ENCODE measurements around the gene CATSPER3. TPM values are rescaled to one million over a fixed set of nuclear protein-coding genes. Genes with fewer than 3 reads are reported as not detected.

Gene CATSPER3
- total and polyA plus RNA-seq, 9 donors: 0.25 to 0.86 (median 0.55) TPM

DNA sequence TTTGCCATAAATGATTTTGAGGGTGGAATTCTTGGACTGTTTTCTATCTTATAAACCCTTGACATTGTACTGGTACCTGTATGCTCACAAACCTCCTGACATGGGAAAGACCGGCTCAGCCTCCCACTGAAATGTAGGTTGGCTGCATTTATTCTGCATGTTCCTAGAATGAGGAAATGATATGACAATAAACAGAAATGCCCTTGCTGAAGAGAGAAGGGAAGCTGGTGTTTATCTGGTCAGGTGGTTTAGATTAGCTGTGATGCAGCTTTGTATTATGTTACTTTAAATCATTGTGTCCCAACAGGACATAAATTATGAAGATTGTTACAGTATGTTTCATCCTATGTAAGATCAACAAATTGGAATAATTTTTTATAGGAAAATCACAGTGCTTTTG lies 23.1 kb upstream of the CATSPER3 start:
- no peaks in the 10 kb centered on the region for H3K9me3 ChIP-seq (replicated peaks; ENCODE audit: control insufficient read depth, low read depth, low read length)
- H3K36me3 ChIP-seq (ENCODE audit: control insufficient read depth, insufficient read depth, low read length): no peaks in the 10 kb centered on the region
- H3K4me3 ChIP-seq (ENCODE audit: low read length): no peak overlapping the region
- WGBS (ENCODE audit: insufficient coverage): no CpG with 5 or more reads among the region's 1 CpG
- H3K27me3 ChIP-seq (ENCODE audit: control insufficient read depth, insufficient read depth, low read length): no peaks in the 10 kb centered on the region
- peaks cover 3% of the 10 kb centered on the region for H3K4me1 ChIP-seq (ENCODE audit: control insufficient read depth, insufficient read depth, low read length)
- no peak overlapping the region for H3K27ac ChIP-seq (ENCODE audit: low read length)
- no peak for DNase-seq

DNA sequence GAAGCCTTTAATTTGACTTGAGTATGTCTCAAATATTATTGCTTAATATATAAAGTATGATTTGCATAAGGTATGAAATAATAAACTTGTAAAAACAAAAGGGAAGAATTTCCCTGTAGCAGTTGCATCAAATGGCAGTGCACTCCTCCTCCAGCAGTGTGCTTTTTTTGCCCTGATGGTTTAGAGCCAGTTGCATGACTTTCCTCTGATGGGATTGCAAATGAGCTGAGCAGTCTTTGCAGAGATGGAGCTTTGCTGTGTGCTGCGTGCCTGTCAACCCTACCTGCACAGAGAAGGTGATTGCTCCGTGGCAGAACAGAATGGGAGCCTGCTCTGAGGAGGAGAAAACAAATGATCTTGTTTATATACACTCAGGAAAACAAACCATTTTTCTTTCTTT lies 22.7 kb upstream of the CATSPER3 start:
- H3K36me3 ChIP-seq (ENCODE audit: control insufficient read depth, insufficient read depth, low read length): no peaks in the 10 kb centered on the region
- no peaks in the 10 kb centered on the region for H3K9me3 ChIP-seq (replicated peaks; ENCODE audit: control insufficient read depth, low read depth, low read length)
- H3K27me3 ChIP-seq (ENCODE audit: control insufficient read depth, insufficient read depth, low read length): no peaks in the 10 kb centered on the region
- no peak for DNase-seq
- peaks cover 3% of the 10 kb centered on the region for H3K4me1 ChIP-seq (ENCODE audit: control insufficient read depth, insufficient read depth, low read length)
- H3K4me3 ChIP-seq (ENCODE audit: low read length): no peak overlapping the region
- no peak overlapping the region for H3K27ac ChIP-seq (ENCODE audit: low read length)
- no CpG with 5 or more reads among the region's 2 CpGs for WGBS (ENCODE audit: insufficient coverage)

DNA sequence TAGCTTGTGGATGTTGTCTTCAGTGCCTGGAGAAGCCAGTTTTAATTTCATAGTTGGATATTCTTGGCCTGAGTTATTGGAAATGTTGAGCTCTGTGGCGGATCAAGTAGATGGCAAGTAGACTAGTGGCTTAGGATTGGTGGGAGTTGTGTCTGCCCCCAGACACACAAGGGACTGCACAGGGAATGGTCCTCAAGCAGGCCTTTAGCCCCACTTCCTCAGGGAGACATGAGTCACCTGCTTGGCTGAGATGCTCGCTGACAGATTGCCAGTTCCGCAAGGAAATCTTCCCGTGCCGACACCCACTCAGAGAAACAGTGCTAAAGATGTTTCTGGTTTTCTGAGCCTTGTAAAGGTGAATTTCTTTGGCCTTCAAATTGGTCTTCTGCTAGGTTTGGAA lies 18.8 kb upstream of the CATSPER3 start:
- peak; percentile 61 for DNase-seq
- H3K4me1 ChIP-seq (ENCODE audit: control insufficient read depth, insufficient read depth, low read length): peaks cover 3% of the 10 kb centered on the region
- WGBS (ENCODE audit: insufficient coverage): 36% methylated on average over 1 of the region's 5 CpGs
- H3K27ac ChIP-seq (ENCODE audit: low read length): no peak overlapping the region
- no peaks in the 10 kb centered on the region for H3K36me3 ChIP-seq (ENCODE audit: control insufficient read depth, insufficient read depth, low read length)
- H3K9me3 ChIP-seq (replicated peaks; ENCODE audit: control insufficient read depth, low read depth, low read length): no peaks in the 10 kb centered on the region
- no peaks in the 10 kb centered on the region for H3K27me3 ChIP-seq (ENCODE audit: control insufficient read depth, insufficient read depth, low read length)
- H3K4me3 ChIP-seq (ENCODE audit: low read length): no peak overlapping the region

DNA sequence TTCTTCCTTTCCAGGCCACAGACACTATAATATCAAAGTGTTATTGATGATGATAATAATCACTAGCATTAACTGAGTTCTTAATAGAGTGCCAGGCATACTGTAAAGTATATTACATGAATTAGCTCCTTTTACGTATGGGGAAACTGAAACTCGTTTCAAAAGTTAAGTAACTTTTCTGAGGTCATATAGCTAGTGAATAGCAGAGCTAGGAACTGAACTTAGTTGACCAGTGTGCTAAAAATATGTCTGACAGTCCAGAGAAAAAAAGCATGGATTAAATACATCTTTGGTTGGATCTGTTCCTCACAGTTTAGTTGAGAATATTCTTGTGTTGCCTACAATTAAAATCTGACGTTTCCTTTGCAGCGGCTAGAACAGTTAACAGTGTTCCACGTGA lies 18.4 kb upstream of the CATSPER3 start:
- no peak overlapping the region for H3K27ac ChIP-seq (ENCODE audit: low read length)
- no peak for DNase-seq
- H3K27me3 ChIP-seq (ENCODE audit: control insufficient read depth, insufficient read depth, low read length): no peaks in the 10 kb centered on the region
- H3K4me1 ChIP-seq (ENCODE audit: control insufficient read depth, insufficient read depth, low read length): peaks cover 3% of the 10 kb centered on the region
- H3K9me3 ChIP-seq (replicated peaks; ENCODE audit: control insufficient read depth, low read depth, low read length): no peaks in the 10 kb centered on the region
- WGBS (ENCODE audit: insufficient coverage): 80% methylated on average over 1 of the region's 5 CpGs
- no peak overlapping the region for H3K4me3 ChIP-seq (ENCODE audit: low read length)
- H3K36me3 ChIP-seq (ENCODE audit: control insufficient read depth, insufficient read depth, low read length): no peaks in the 10 kb centered on the region

DNA sequence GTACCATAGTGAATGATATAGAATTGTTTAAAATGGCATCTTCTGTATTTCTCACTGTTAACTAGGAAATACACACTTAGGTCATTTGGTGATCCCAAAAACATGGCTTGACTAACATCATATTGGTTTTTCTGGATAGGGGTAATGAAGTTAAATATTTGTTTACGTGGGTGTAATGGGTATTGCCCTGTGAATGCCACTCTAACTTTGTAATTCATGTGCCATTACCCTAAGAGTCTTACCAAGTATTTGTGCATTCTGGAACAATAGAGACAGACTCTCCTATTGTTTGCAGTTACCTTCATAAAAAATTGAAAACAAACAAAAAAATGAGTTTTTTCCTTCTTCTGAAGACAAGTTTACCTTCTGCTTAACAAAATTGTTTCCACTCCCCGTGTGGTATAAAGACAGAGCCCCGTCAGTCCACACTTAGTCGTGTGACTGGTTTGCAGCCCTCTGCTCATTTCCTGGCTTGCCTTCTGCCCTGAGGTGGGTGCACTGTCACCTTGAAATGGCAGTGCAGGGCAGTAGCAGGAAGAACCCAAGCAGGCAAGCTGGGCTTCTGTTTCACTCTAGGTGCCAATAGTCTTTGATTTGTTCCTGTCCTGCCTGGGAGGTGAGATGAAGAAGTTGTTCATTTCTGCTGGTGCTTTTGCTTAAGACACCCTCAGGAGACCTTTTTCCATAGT lies 9.6 kb upstream of the CATSPER3 start:
- H3K36me3 ChIP-seq (ENCODE audit: control insufficient read depth, insufficient read depth, low read length): peaks cover 8% of the 10 kb centered on the region
- 61% methylated on average over 2 of the region's 4 CpGs for WGBS (ENCODE audit: insufficient coverage)

DNA sequence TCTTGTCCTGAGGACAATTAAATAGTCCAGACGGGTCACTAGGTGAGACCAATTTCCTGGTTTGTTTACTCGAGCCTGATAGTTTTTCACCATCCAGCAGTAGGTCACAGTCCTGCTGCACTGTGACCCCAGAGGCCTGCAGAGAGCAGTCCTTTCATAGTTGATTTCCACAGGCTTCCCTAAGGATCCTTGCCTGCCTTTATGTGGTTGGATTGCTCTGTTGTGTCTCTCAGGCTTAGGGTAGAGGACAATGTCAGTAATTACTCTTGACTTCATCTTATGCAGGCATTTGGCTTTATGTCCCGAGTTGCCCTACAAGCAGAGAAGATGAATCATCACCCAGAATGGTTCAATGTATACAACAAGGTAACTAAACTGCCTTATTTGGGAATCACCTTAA lies 9.0 kb upstream of the CATSPER3 start:
- DNase-seq: no peak
- H3K9me3 ChIP-seq (replicated peaks; ENCODE audit: control insufficient read depth, low read depth, low read length): no peaks in the 10 kb centered on the region
- no peak overlapping the region for H3K4me3 ChIP-seq (ENCODE audit: low read length)
- H3K27ac ChIP-seq (ENCODE audit: low read length): no peak overlapping the region
- 47% methylated on average over 2 of the region's 3 CpGs for WGBS (ENCODE audit: insufficient coverage)
- H3K4me1 ChIP-seq (ENCODE audit: control insufficient read depth, insufficient read depth, low read length): no peaks in the 10 kb centered on the region
- peaks cover 11% of the 10 kb centered on the region for H3K36me3 ChIP-seq (ENCODE audit: control insufficient read depth, insufficient read depth, low read length)
- no peaks in the 10 kb centered on the region for H3K27me3 ChIP-seq (ENCODE audit: control insufficient read depth, insufficient read depth, low read length)

More for the DNA sequence above, 9.6 kb upstream of the CATSPER3 start:
- Histone ChIP-seq H3K9me3 (replicated peaks; ENCODE audit: control insufficient read depth, low read depth, low read length) (no peaks in the 10 kb centered on the region), H3K27ac (ENCODE audit: low read length) (no peak overlapping the region), H3K4me3 (ENCODE audit: low read length) (no peak overlapping the region), H3K4me1 (ENCODE audit: control insufficient read depth, insufficient read depth, low read length) (no peaks in the 10 kb centered on the region), H3K27me3 (ENCODE audit: control insufficient read depth, insufficient read depth, low read length) (no peaks in the 10 kb centered on the region)
- no peak for DNase-seq

DNA sequence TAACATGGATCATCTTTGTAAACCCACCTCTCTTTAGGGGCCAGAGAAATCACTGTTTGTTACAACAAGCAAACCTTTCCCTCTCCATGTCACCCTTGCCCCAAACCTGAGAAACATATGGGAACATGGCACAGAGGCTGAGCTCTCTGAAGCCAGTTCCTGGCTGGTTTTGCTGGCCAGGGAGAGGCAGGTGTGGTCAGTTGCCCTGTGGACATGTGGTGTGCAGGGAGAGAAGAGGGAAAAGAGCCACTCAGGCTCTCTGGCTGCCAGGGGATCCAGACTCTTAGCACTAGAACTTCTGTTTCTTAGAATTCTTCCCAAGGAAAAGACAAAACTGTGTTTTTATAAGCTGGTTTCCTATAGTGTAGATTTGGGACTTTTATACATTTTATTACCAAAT lies 4.6 kb upstream of the CATSPER3 start:
- Histone ChIP-seq H3K27ac (ENCODE audit: low read length) (no peak overlapping the region), H3K4me3 (ENCODE audit: low read length) (no peak overlapping the region), H3K36me3 (ENCODE audit: control insufficient read depth, insufficient read depth, low read length) (peaks cover 16% of the 10 kb centered on the region), H3K4me1 (ENCODE audit: control insufficient read depth, insufficient read depth, low read length) (no peaks in the 10 kb centered on the region), H3K9me3 (replicated peaks; ENCODE audit: control insufficient read depth, low read depth, low read length) (no peaks in the 10 kb centered on the region), H3K27me3 (ENCODE audit: control insufficient read depth, insufficient read depth, low read length) (no peaks in the 10 kb centered on the region)
- no peak for DNase-seq

DNA sequence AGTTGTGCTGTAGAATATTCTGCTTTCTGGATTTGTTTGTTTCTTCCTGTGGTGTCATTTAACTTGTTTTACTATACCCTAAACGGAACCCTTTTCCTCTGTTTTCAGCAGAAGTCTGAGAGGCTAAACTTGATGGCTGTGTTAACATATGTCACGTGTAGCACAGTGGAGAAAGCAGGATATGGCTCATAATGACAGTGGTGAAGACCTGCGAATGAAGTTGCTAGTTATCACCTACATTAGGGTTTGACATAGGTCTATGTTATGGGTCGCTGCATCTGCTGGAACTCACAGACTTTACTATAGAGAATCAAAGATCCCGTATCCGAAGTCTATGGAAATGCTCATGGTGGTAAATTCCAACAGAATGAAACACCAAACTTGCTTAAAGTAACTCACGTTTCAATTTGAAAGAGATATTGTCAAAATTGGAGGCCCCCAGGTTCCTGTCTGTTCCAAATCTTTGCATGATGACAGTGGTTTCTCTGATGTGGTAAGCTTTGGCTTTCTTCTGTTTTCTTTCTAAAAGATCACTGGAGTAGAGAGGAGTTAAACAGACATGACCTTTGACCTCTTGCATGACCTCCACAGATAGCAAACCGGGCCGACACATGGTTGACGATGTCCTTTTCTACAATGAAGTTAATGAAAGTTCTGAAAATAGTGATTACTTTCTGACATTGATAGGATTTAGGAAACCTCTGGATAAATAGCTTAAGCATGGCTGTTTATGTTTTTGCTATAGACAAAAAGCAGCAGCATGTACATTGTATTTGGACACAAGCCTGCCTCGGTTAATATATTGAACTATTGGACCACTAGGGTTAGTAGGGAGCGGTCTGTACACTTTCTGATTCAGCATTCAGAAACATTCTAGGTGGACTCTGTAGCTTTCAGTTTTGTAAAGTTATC lies 3.1 kb upstream of the CATSPER3 start:
- WGBS (ENCODE audit: insufficient coverage): 91% methylated on average over 2 of the region's 12 CpGs
- no peaks in the 10 kb centered on the region for H3K27me3 ChIP-seq (ENCODE audit: control insufficient read depth, insufficient read depth, low read length)
- H3K4me3 ChIP-seq (ENCODE audit: low read length): no peak overlapping the region
- H3K27ac ChIP-seq (ENCODE audit: low read length): no peak overlapping the region
- H3K36me3 ChIP-seq (ENCODE audit: control insufficient read depth, insufficient read depth, low read length): peaks cover 16% of the 10 kb centered on the region
- no peaks in the 10 kb centered on the region for H3K9me3 ChIP-seq (replicated peaks; ENCODE audit: control insufficient read depth, low read depth, low read length)
- DNase-seq: no peak
- H3K4me1 ChIP-seq (ENCODE audit: control insufficient read depth, insufficient read depth, low read length): no peaks in the 10 kb centered on the region

DNA sequence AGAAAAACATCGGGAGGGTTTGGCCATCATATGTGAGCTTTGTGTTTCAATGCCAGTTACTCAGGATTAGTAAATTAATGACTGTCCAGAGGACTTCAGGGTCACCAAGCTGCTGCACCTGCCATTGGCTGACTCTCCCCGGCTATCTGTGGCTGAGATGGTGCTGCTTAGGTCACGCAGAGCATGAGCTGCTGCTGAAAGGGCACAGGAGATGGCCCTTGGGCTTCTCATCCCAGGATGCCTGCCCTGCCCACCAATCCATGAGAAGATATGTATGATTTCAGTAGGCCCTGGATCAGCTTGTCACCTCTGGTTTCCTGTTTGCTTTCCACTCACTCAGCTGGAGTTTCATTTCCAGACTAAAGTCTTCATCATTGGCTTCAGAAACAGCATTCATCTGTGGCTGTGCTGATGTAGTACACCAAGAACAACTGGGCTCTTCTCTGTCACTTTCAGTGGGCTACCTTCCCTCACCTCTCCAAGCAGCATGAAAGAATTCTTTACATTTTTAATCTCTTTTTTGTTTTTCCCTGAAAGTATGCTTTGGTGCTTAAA lies 2.4 kb upstream of the CATSPER3 start:
- DNase-seq: no peak
- Histone ChIP-seq H3K4me3 (ENCODE audit: low read length) (no peak overlapping the region), H3K27ac (ENCODE audit: low read length) (no peak overlapping the region), H3K27me3 (ENCODE audit: control insufficient read depth, insufficient read depth, low read length) (no peaks in the 10 kb centered on the region), H3K9me3 (replicated peaks; ENCODE audit: control insufficient read depth, low read depth, low read length) (no peaks in the 10 kb centered on the region), H3K36me3 (ENCODE audit: control insufficient read depth, insufficient read depth, low read length) (peaks cover 16% of the 10 kb centered on the region), H3K4me1 (ENCODE audit: control insufficient read depth, insufficient read depth, low read length) (no peaks in the 10 kb centered on the region)
- 67% methylated on average over 1 of the region's 3 CpGs for WGBS (ENCODE audit: insufficient coverage)

DNA sequence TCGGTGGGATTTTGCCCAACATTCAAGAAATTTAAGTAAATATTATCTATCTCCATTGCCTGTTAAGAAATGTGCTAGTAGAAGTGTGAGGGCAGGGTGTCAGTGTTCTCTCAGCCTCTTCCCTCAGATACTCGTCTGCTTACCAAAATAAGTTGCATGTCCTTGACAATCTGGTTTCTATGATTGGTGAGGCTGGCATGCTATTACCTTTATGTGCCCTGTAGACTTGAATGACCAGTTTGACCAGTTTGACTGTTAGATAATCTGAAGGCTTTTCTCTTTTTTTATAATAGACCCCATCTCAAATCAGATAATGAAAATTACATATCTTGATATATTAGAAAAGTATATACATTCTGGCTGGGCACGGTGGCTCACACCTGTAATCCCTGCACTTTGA lies 348 bp downstream of the CATSPER3 start:
- no peak overlapping the region for H3K27ac ChIP-seq (ENCODE audit: low read length)
- DNase-seq: no peak
- no peak overlapping the region for H3K4me3 ChIP-seq (ENCODE audit: low read length)
- no peaks in the 10 kb centered on the region for H3K9me3 ChIP-seq (replicated peaks; ENCODE audit: control insufficient read depth, low read depth, low read length)
- H3K4me1 ChIP-seq (ENCODE audit: control insufficient read depth, insufficient read depth, low read length): no peaks in the 10 kb centered on the region
- peaks cover 8% of the 10 kb centered on the region for H3K36me3 ChIP-seq (ENCODE audit: control insufficient read depth, insufficient read depth, low read length)
- H3K27me3 ChIP-seq (ENCODE audit: control insufficient read depth, insufficient read depth, low read length): no peaks in the 10 kb centered on the region
- WGBS (ENCODE audit: insufficient coverage): no CpG with 5 or more reads among the region's 3 CpGs
